ENCODE data around the gene PDE8B. TPM values are rescaled to one million over a fixed set of nuclear protein-coding genes. Genes with fewer than 3 reads are reported as not detected.
"Not testable (repeated sequence)": the region's sequence is repeated elsewhere in the genome, so short reads cannot be mapped to it uniquely, and the experiment has no call there.

Gene PDE8B
- total and polyA plus RNA-seq, 2 donors from 2014 or later: 3.7 to 4.5 TPM

- no peak overlapping the region for H3K27ac ChIP-seq (ENCODE audit: low read depth in 2 of 2, low read length in 2 of 2)
- no peak overlapping the region for H3K9ac ChIP-seq (ENCODE audit: low read length in 3 of 3)
- intact Hi-C loops (cut with DNase I): no loop called here
- TF ChIP-seq, protein P1, sequence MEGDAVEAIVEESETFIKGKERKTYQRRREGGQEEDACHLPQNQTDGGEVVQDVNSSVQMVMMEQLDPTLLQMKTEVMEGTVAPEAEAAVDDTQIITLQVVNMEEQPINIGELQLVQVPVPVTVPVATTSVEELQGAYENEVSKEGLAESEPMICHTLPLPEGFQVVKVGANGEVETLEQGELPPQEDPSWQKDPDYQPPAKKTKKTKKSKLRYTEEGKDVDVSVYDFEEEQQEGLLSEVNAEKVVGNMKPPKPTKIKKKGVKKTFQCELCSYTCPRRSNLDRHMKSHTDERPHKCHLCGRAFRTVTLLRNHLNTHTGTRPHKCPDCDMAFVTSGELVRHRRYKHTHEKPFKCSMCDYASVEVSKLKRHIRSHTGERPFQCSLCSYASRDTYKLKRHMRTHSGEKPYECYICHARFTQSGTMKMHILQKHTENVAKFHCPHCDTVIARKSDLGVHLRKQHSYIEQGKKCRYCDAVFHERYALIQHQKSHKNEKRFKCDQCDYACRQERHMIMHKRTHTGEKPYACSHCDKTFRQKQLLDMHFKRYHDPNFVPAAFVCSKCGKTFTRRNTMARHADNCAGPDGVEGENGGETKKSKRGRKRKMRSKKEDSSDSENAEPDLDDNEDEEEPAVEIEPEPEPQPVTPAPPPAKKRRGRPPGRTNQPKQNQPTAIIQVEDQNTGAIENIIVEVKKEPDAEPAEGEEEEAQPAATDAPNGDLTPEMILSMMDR (IDR thresholded peaks at IDR 0.05; ENCODE audit: borderline replicate concordance, extremely low read depth, insufficient read depth): no peak
- DNase-seq: no peak
- no peak overlapping the region for H3K4me3 ChIP-seq (ENCODE audit: low read length in 3 of 3)
- no peaks in the 10 kb centered on the region for H3K9me3 ChIP-seq (ENCODE audit: control insufficient read depth in 2 of 3, insufficient read depth in 1 of 3, low read length in 3 of 3)
- no peaks in the 10 kb centered on the region for H3K4me1 ChIP-seq (ENCODE audit: control insufficient read depth in 2 of 3, insufficient read depth in 2 of 3, low read depth in 1 of 3, low read length in 3 of 3)
- FAIRE-seq: no peak
- no peaks in the 10 kb centered on the region for H3K27me3 ChIP-seq (ENCODE audit: control insufficient read depth, insufficient read depth, low read length)
- H3K36me3 ChIP-seq (ENCODE audit: control insufficient read depth in 2 of 3, insufficient read depth in 3 of 3, low read length in 3 of 3): no peaks in the 10 kb centered on the region
Measured at GRCh38 chr5:77376609-77377300, 166.3 kb downstream of the PDE8B start.

DNA sequence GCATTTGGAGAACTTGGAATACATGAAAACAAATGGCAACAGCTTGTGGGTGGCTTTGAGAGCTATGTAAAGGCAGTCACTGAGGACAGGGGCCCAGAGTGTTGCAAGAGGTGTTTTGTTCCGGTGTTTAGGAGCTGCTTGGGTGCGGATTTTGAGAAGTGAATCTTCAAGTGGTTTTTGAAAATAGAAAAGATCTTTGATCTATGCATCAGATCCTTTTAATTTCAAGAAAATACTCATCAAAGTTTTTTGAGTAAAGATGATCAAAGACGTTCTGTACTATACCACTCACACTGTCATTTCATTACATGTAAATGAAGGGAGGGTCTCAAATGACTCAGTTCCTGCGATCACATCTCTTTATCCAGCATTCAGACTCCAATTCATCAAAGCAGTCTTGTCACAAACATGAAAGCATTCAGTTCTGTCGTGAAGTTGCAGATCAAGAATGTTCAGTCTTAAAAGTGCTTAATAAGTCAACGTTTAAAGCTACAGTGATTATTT lies 169.1 kb downstream of the PDE8B start:
- Histone ChIP-seq H3K4me3 (ENCODE audit: low read length in 3 of 3) (no peak overlapping the region), H3K9ac (ENCODE audit: low read length in 3 of 3) (no peak overlapping the region), H3K27ac (ENCODE audit: low read depth in 2 of 2, low read length in 2 of 2) (no peak overlapping the region), H3K27me3 (ENCODE audit: control insufficient read depth, insufficient read depth, low read length) (no peaks in the 10 kb centered on the region), H3K9me3 (ENCODE audit: control insufficient read depth in 2 of 3, insufficient read depth in 1 of 3, low read length in 3 of 3) (no peaks in the 10 kb centered on the region), H3K4me1 (ENCODE audit: control insufficient read depth in 2 of 3, insufficient read depth in 2 of 3, low read depth in 1 of 3, low read length in 3 of 3) (no peaks in the 10 kb centered on the region), H3K36me3 (ENCODE audit: control insufficient read depth in 2 of 3, insufficient read depth in 3 of 3, low read length in 3 of 3) (no peaks in the 10 kb centered on the region)
- peak in 2 of 5 donors; percentile 20 to 31 for DNase-seq
- intact Hi-C loops (cut with DNase I): no loop called here
- no peak for FAIRE-seq
- TF ChIP-seq, protein P1 (IDR thresholded peaks at IDR 0.05; ENCODE audit: borderline replicate concordance, extremely low read depth, insufficient read depth): no peak

GRCh38 chr5:77380636-77381035 lies 170.2 kb downstream of the PDE8B start:
- no peak overlapping the region for H3K4me3 ChIP-seq (ENCODE audit: low read length in 3 of 3)
- no peak overlapping the region for H3K27ac ChIP-seq (ENCODE audit: low read depth in 2 of 2, low read length in 2 of 2)
- intact Hi-C loops (cut with DNase I): no loop called here
- H3K9me3 ChIP-seq (ENCODE audit: control insufficient read depth in 2 of 3, insufficient read depth in 1 of 3, low read length in 3 of 3): no peaks in the 10 kb centered on the region
- TF ChIP-seq, protein P1 (IDR thresholded peaks at IDR 0.05; ENCODE audit: borderline replicate concordance, extremely low read depth, insufficient read depth): no peak
- H3K9ac ChIP-seq (ENCODE audit: low read length in 3 of 3): no peak overlapping the region
- DNase-seq: no peak
- no peaks in the 10 kb centered on the region for H3K36me3 ChIP-seq (ENCODE audit: control insufficient read depth in 2 of 3, insufficient read depth in 3 of 3, low read length in 3 of 3)
- H3K4me1 ChIP-seq (ENCODE audit: control insufficient read depth in 2 of 3, insufficient read depth in 2 of 3, low read depth in 1 of 3, low read length in 3 of 3): no peaks in the 10 kb centered on the region
- FAIRE-seq: no peak
- no peaks in the 10 kb centered on the region for H3K27me3 ChIP-seq (ENCODE audit: control insufficient read depth, insufficient read depth, low read length)

GRCh38 chr5:77383336-77383735 lies 172.9 kb downstream of the PDE8B start:
- H3K9me3 ChIP-seq (ENCODE audit: control insufficient read depth in 2 of 3, insufficient read depth in 1 of 3, low read length in 3 of 3); H3K27ac ChIP-seq (ENCODE audit: low read depth in 2 of 2, low read length in 2 of 2); DNase-seq; intact Hi-C loops (cut with DNase I); H3K36me3 ChIP-seq (ENCODE audit: control insufficient read depth in 2 of 3, insufficient read depth in 3 of 3, low read length in 3 of 3); H3K4me1 ChIP-seq (ENCODE audit: control insufficient read depth in 2 of 3, insufficient read depth in 2 of 3, low read depth in 1 of 3, low read length in 3 of 3); H3K4me3 ChIP-seq (ENCODE audit: low read length in 3 of 3); FAIRE-seq; H3K9ac ChIP-seq (ENCODE audit: low read length in 3 of 3); H3K27me3 ChIP-seq (ENCODE audit: control insufficient read depth, insufficient read depth, low read length): not testable (repeated sequence)

DNA sequence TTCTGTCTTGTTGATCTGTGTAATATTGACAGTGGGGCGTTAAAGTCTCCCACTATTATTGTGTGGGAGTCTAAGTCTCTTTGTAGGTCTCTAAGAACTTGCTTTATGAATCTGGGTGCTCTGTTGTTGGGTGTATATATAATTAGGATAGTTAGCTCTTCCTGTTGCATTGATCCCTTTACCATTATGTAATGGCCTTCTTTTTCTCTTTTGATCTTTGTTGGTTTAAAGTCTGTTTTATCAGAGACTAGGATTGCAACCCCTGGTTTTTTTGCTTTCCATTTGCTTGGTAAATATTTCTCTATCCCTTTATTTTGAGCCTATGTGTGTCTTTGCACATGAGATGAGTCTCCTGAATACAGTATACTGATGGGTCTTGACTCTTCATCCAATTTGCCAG lies 175.9 kb downstream of the PDE8B start:
- intact Hi-C loops (cut with DNase I); FAIRE-seq: not testable (repeated sequence)

More for the DNA sequence above, 175.9 kb downstream of the PDE8B start:
- not testable (repeated sequence) for DNase-seq; H3K36me3 ChIP-seq (ENCODE audit: control insufficient read depth in 2 of 3, insufficient read depth in 3 of 3, low read length in 3 of 3); H3K9ac ChIP-seq (ENCODE audit: low read length in 3 of 3); H3K9me3 ChIP-seq (ENCODE audit: control insufficient read depth in 2 of 3, insufficient read depth in 1 of 3, low read length in 3 of 3); H3K27ac ChIP-seq (ENCODE audit: low read depth in 2 of 2, low read length in 2 of 2); H3K4me3 ChIP-seq (ENCODE audit: low read length in 3 of 3); H3K4me1 ChIP-seq (ENCODE audit: control insufficient read depth in 2 of 3, insufficient read depth in 2 of 3, low read depth in 1 of 3, low read length in 3 of 3); H3K27me3 ChIP-seq (ENCODE audit: control insufficient read depth, insufficient read depth, low read length)

Data from kidney (tissue), 14 donors.